Activated naive CD4-positive, alpha-beta T cell treated with anti-CD3 and anti-CD28 coated beads, Interleukin-2, amount 50 U/mL, for 16 hours (primary cell): ENCODE data around the gene RAB10.
"Not testable (repeated sequence)": the region's sequence is repeated elsewhere in the genome, so short reads cannot be mapped to it uniquely, and the experiment has no call there.

Experiments
- DNase-seq: peaks from one replicate; pipeline ENCODE4 v3.0.0-alpha.2; 2020

The RAB10 gene

GRCh38 chr2:26103752-26104151 is 69.9 kb downstream of the RAB10 start:
- no peak for DNase-seq

DNA sequence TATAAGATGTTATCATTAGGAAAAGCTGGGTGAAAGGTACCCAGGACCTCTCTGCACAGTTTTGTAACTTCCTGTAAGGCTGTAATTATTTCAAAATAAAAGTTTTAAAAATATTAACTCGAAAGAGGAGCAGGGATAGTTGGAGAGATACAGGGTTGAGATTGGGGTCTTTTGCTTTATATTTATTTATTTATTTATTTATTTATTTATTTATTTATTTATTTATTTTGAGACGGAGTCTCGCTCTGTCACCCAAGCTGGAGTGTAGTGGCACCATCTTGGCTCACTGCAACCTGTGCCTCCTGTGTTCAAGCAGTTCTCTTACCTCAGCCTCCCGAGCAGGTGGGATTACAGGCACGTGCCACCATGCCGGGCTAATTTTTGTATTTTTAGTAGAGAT is 74.8 kb downstream of the RAB10 start:
- DNase-seq, result not testable (repeated sequence)

- no peak for DNase-seq
Observed at GRCh38 chr2:26112201-26112600, 78.3 kb downstream of the RAB10 start.

DNA sequence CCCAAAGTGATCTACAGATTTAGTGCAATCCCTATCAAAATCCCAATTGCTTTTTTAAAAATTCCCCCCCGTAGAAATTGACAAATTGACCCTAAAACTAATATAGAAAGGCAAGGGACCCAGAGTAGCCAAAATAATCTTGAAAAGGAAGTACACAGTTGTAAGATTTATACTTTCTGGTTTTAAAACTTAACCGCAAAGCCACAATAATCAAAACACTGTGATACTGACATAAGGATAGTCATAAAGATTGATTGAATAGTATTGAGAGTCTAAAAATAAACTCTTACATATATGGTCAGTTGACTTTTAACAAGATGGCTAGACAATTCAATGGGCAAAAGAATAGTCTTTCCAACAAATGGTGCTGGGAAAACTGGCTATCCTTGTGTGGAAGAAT is 80.3 kb downstream of the RAB10 start:
- DNase-seq, result no peak

- DNase-seq, result no peak
Observed at GRCh38 chr2:26118682-26119081, 84.8 kb downstream of the RAB10 start.

GRCh38 chr2:26119521-26119920 is 85.6 kb downstream of the RAB10 start:
- DNase-seq, result no peak

GRCh38 chr2:26122630-26123029 is 88.7 kb downstream of the RAB10 start:
- no peak for DNase-seq

DNA sequence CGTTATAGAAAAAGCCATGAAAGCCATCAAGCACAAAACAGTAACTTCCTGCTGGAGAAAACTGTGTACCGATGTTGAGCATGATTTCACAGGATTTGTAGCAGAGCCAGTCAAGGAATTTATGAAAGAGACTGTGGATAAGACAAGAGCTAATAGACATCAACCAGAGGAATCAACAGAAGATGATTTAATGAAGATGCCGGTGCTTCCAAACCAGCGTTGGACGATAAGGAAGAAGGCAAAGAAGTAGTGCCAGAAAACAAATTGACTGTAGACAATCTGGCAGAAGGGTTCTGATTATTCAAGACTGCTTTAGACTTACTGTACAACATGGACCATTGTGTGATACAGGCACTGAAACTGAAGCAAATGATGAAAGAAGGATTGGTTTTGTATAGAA is 89.5 kb downstream of the RAB10 start:
- DNase-seq, result no peak

GRCh38 chr2:26126074-26126473 is 92.2 kb downstream of the RAB10 start:
- DNase-seq, result no peak

GRCh38 chr2:26128176-26128575 is 94.3 kb downstream of the RAB10 start:
- DNase-seq, result no peak

- DNase-seq, result no peak
Observed at GRCh38 chr2:26130763-26131162, 96.9 kb downstream of the RAB10 start.

GRCh38 chr2:26136451-26136850 is 102.6 kb downstream of the RAB10 start:
- no peak for DNase-seq

- no peak for DNase-seq
Observed at GRCh38 chr2:26139269-26140183, 105.6 kb downstream of the RAB10 start.

DNA sequence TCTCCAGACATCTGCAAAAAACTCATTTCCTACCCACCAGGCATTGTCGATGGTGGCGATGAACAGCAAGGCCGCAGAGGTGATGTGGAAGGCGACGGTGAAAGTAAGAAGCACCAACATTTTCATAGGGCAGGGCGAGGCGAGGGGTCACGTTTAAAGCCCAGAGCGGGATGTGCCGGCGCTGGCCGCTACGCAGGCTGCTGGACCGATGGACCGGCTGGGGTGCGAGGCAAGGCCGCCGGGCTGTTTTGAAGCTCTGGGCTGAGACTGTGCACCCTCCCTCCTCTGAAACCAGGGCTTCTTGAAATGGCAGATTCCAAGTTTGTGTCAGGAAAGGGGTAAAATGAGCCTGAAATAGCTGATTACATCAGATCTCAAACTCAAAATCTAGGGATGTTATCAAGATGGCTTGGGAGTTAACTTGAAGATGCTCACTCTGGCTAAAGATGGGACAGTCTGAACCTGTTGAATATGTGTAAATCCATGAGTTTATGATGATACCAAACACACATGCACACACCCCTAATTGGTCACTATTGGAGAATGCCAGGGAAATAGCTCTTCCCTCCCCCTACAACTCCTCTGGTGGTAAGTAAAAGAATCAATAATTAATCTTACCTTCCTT is 107.4 kb downstream of the RAB10 start:
- DNase-seq, result no peak

- DNase-seq, result no peak
Observed at GRCh38 chr2:26144031-26144430, 110.1 kb downstream of the RAB10 start.

DNA sequence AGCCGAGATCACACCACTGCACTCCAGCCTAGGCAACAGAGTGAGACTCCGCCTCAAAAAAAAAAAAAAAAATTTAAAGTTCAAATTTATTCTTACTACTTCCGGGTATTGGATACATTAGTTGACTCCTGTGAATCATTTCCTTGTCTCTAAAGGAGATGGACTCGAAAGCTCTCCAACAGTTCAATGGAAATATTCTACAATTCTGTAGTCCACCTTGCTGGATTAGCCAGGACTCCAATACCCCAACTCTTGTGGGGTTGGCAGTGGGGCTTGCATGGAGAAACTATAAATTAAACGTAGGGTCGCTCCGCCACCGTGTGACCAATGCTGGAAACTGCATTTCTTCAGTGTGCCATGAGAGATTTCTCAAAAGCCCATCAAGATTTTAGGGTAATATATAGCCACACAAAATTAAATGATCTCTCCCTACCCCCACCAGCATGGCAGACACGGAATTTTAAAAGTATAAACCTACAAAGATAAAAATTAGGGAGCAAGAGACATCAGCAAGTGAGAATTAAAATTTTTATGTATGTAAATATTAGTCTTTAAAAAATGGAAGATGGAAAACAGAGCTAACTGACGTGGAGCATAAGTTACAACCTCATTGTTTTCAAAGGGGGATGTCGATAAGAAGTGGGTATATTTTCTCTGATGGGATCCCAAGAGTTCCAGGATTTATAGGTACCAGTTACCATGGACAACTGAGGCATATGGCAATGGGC is 111.2 kb downstream of the RAB10 start:
- DNase-seq, result peak; percentile 65

- DNase-seq, result no peak
Observed at GRCh38 chr2:26148501-26148900, 114.6 kb downstream of the RAB10 start.

- DNase-seq, result no peak
Observed at GRCh38 chr2:26150243-26150642, 116.4 kb downstream of the RAB10 start.

- no peak for DNase-seq
Observed at GRCh38 chr2:26157580-26157979, 123.7 kb downstream of the RAB10 start.

DNA sequence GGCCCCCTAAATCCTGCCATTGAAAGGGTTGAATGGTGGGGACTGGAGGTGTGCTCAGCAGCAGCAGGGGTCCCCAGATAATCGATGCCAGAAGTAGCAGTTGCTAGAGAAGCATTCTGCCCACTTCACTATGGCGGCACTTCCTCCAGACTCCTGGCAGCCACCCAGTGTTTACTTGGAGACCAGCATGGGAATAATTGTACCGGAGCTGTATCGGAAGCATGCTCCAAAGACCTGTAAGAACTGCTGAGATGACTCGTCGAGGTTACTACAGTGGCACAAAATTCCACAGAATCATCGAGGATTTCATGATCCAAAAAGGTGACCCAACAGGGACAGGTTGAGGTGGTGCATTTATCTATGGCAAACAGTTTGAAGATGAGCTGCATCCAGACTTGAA is 128.0 kb downstream of the RAB10 start:
- no peak for DNase-seq

GRCh38 chr2:26162963-26163362 is 129.1 kb downstream of the RAB10 start:
- no peak for DNase-seq

- DNase-seq, result no peak
Observed at GRCh38 chr2:26164231-26164630, 130.3 kb downstream of the RAB10 start.

DNA sequence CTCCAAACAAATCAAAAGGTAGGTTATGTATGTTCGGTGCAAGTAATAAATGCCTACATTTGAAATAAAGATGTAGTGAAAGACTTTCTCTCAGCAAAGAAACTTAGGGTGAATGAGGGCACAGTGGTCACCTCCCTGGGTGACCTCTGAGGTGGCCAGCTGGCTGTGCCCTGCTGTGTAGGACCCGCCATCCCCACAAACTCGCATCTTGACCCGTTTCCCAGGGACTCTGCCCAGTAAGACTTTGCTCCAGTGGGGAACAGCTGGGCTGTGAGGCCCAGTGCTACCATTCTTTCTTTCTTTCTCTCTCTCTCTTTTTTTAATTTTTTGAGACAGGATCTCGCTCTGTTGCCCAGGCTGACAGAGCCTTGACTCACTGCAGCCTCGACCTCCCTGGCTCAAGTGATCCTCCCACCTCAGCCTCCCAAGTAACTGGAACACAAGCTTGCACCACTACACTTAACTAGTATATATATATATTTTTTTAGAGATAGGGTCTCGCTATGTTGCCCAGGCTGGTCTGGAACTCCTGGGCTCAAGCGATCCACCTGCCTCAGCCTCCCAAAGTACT is 130.8 kb downstream of the RAB10 start:
- no peak for DNase-seq
